ENCODE results near the gene TMEM107.

The TMEM107 gene

DNA sequence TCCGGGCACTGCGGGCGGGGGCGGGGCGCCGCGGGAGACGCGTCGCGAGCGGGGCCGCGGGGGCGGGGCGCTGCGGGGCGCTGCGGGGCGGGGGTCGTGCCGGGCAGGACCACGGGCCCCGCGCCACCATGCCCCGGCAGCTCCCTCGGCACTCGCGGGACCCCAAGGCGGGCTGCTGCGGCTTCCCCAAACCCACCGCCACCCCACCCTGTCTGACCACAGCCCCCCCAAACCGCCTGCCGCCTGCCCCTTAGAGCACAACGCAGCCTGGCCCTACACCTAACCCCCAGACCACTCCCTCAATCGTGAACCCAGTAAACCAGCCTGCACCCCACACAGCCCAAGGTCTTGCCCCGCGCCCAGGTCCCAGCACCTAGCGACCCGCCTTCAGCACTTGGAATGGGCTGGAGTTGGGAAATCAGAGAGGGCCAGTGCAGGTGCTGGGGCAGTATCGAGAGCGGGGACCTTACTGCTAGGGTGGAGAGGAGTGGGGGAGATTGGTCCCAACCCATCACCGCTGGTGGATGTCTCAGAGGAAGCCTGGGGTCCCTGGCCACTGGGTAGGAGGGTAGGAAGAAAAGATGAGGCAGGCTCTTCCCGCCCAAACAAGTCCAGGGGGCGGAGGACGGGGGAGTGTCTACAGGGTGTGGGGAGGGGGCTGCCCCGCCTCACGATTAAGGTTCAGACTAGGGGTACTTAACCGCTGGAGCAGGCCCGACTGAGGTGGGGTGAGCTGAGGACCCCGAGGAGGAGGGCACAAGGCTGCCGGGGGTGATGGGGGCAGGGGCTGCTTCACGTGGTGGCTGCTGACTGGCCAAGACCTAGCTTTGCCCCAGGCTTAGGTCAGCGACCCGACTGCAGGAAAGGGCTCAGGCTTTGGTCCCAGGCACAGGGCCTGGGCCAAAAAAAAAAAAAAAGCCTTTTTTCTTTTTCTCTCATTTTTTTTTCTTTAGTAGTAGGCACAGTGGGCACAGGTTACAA is 12.9 kb downstream of the TMEM107 start:
- DNase-seq = no peak
- TF ChIP-seq, protein P1, sequence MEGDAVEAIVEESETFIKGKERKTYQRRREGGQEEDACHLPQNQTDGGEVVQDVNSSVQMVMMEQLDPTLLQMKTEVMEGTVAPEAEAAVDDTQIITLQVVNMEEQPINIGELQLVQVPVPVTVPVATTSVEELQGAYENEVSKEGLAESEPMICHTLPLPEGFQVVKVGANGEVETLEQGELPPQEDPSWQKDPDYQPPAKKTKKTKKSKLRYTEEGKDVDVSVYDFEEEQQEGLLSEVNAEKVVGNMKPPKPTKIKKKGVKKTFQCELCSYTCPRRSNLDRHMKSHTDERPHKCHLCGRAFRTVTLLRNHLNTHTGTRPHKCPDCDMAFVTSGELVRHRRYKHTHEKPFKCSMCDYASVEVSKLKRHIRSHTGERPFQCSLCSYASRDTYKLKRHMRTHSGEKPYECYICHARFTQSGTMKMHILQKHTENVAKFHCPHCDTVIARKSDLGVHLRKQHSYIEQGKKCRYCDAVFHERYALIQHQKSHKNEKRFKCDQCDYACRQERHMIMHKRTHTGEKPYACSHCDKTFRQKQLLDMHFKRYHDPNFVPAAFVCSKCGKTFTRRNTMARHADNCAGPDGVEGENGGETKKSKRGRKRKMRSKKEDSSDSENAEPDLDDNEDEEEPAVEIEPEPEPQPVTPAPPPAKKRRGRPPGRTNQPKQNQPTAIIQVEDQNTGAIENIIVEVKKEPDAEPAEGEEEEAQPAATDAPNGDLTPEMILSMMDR (IDR thresholded peaks at IDR 0.05; ENCODE audit: low read depth, low read length) = no peak
- no peaks in the 10 kb centered on the region for H3K27me3 ChIP-seq
- H3K4me1 ChIP-seq = peaks cover 7% of the 10 kb centered on the region
- H3K4me3 ChIP-seq (ENCODE audit: low read depth, low read length) = peak overlapping the region; percentile 56
- peaks cover 6% of the 10 kb centered on the region for H3K36me3 ChIP-seq
- no peaks in the 10 kb centered on the region for H3K9me3 ChIP-seq

DNA sequence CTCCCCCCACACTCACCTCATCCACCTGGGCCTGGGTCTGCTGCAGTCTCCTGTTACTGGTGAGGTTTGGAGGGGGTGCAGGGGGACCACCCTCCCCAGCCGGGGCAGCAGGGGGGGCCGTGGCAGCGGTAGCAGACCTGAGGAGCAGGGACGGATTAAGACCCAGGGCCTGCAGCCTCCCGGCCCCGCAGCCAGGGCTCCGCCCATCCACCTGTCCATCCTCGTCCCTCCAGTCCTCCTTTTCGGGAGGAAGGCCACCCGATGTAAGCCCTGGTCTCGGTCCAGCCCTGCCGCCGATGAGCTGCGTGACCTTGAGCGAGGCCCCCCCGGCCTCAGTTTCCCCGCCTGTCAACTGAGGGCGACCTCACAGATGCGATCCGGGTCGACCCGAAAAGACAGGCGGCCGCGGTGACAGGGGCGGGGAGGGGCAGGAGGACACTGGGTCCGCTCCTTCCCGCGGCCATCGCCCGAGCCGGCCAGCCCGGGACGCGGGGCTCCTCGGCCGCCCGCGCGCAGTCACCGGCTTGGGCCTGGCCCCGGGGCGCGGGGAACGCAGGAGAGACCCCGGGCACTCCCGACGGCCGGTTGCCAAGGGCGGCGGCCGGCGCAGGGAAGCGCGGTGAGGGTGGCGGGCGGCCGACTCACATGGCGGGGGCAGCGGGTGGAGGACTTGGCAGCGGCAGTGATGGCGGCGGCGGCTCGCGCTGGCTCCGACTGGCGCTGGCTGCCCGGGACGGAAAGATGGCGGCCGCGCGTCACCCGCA is 13.8 kb downstream of the TMEM107 start, which contains the start of gene VAMP2:
VAMP2 (minus strand) TSS at position 716 of the 764 bp plus-strand sequence; CDS start at position 647, 69 bp downstream.
- Histone ChIP-seq H3K9me3 (no peaks in the 10 kb centered on the region), H3K4me1 (peaks cover 7% of the 10 kb centered on the region), H3K36me3 (peaks cover 6% of the 10 kb centered on the region), H3K27me3 (no peaks in the 10 kb centered on the region), H3K4me3 (ENCODE audit: low read depth, low read length) (peak within 1 kb of the TSS; percentile 71)
- peak; percentile 76 for DNase-seq
- TF ChIP-seq, protein P1 (IDR thresholded peaks at IDR 0.05; ENCODE audit: low read depth, low read length) = no peak

DNA sequence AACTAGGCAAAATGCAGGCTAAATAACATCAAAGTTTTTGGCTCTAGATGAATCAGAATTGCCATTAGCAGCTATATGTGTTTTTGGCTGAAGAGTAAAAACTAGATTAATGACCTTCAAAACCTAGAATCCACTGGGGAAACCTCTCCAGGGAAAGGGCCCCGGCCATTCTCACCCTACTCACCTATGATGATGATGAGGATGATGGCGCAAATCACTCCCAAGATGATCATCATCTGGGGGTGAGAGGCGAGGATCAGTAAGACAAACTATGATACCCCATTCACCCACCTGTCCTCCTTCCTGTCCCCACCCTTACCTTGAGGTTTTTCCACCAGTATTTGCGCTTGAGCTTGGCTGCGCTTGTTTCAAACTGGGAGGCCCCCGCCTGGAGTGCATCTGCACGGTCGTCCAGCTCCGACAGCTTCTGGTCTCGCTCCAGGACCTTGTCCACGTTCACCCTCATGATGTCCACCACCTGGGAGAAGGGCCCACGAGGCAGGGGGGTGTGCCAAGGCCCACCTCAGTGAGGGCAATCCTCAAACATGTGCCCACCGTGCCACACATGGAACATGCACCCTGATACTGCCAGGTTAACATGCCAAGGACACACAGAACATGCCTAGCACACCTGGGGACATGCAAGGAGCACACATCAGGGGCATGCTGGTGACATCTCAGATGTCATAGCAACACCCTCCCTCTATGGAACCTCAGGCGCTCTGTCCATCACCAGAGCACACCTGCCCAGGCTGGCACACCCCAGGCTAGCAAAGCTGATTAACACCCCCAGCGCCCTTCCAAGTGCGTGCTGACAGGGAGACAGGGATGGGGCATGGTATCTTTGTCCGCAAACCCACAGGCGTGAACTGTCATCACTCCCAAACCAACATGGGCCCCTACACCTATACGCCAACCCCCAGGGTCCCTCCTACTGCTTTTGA is 14.6 kb downstream of the TMEM107 start:
- H3K36me3 ChIP-seq = peaks cover 6% of the 10 kb centered on the region
- TF ChIP-seq, protein P1 (IDR thresholded peaks at IDR 0.05; ENCODE audit: low read depth, low read length) = no peak
- H3K27me3 ChIP-seq = no peaks in the 10 kb centered on the region
- no peaks in the 10 kb centered on the region for H3K9me3 ChIP-seq
- no peak for DNase-seq
- peak overlapping the region; percentile 71 for H3K4me3 ChIP-seq (ENCODE audit: low read depth, low read length)
- H3K4me1 ChIP-seq = peaks cover 7% of the 10 kb centered on the region

DNA sequence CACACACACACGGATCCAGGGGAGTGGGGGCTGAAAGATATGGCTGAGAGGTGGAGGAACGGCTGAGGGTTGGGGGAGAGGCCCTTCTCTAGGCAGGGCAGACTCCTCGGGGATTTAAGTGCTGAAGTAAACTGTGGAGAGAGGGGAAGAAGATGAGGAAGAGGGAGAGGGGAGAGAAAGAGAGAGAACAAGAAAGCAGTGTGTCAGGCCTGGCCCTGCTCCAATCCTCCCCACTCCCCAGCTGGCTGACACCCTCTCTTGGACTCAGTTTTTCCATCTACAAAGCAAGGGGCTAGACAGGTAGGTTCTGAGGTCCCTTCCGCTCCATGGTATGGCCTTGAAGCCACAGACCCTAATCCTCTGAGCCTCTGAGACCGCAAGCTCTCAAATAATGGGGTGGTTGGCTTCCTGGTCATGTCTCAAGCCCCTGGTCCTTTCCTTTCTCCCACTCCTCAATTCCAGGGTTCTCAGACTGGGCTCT is 15.4 kb downstream of the TMEM107 start:
- Histone ChIP-seq H3K27me3 (no peaks in the 10 kb centered on the region), H3K36me3 (peaks cover 6% of the 10 kb centered on the region), H3K4me1 (peaks cover 7% of the 10 kb centered on the region), H3K9me3 (no peaks in the 10 kb centered on the region), H3K4me3 (ENCODE audit: low read depth, low read length) (no peak overlapping the region)
- no peak for DNase-seq
- TF ChIP-seq, protein P1 (IDR thresholded peaks at IDR 0.05; ENCODE audit: low read depth, low read length) = no peak

DNA sequence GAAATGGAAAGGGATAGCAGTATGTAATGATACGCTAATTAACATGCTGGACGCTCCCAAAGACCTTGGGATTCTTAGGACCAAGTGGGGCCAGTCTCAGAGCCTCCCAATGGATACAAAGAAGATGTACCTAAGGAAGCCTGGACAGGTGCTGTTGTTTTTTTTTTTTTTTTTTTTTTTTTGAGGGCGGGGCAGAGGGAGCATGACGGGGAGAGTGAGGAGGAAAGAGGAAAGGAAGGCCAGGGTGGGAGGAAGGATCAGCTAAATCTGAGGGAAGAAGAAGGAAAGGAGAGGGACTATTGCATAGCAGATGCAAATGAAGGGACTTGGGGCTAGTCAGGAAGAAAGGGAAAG is 16.0 kb downstream of the TMEM107 start:
- Histone ChIP-seq H3K4me3 (ENCODE audit: low read depth, low read length) (no peak overlapping the region), H3K36me3 (peaks cover 6% of the 10 kb centered on the region), H3K27me3 (no peaks in the 10 kb centered on the region), H3K9me3 (no peaks in the 10 kb centered on the region), H3K4me1 (peaks cover 7% of the 10 kb centered on the region)
- no peak for DNase-seq
- TF ChIP-seq, protein P1 (IDR thresholded peaks at IDR 0.05; ENCODE audit: low read depth, low read length) = no peak

Measured in BE2C (cell line).